Cardiac fibroblast (primary cell): Measurements from ENCODE around the gene SULF2.

ENCODE experiments used
- DNase-seq, 2 donors: peaks; one replicate each; pipeline versions ENCODE4 v3.0.0 to v3.0.0-alpha.2; 2010; ENCODE audit warnings: low read depth in 2 of 2
- H3K4me3 ChIP-seq, 2 donors: replicated peaks in 1 of 2; 1 replicate in 1 of 2; 2 replicates in 1 of 2; pipeline ENCODE4 v1.5.1; 2011; ENCODE audit warnings: low read depth in 2 of 2, low read length in 2 of 2, mild to moderate bottlenecking in 2 of 2, moderate library complexity in 1 of 2
- TF ChIP-seq, protein P1 (sequence below): IDR thresholded peaks from one replicate; pipeline ENCODE4 v1.5.1; 2011; ENCODE audit warnings: low read depth, mild to moderate bottlenecking, low read length, inconsistent platforms

Gene SULF2

DNA sequence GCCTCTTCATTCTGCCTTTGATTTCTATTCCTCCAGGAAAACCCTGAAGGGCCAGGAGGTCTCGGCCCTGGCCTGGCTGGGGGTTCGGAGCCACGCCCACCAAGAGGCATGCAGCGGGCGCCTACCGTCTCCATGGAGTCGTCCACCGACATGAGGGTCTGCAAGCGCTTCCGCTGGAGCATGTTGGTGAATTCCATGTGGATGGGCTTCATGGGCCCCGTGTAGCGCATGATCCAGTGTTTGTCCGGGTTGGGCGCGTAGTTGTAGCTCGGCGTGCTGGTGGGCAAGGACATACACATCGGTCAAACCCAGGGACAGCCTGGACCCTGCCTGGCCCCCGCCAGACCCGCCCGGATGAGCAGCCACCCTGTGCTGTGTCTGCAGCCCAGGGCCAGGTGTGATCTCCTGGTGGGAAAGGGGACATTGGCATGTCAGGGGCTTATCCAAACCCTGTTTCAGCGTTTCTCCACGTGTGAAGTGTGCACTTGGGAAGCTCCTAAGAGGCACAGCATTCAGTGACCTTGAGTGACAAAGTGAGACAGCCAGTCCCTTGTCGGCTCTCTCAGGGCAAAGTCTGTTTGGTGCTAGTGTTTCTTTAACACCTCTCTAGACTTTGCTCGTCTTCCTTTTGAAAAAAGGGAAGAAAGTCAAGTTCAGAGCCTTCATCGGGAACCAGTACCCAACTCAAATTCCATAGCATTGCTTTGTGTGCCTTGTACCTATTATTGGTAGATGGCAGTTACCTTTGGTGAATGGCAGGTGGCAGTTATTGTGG is 100.8 kb downstream of the SULF2 start:
- no peak for DNase-seq
- TF ChIP-seq, protein P1, sequence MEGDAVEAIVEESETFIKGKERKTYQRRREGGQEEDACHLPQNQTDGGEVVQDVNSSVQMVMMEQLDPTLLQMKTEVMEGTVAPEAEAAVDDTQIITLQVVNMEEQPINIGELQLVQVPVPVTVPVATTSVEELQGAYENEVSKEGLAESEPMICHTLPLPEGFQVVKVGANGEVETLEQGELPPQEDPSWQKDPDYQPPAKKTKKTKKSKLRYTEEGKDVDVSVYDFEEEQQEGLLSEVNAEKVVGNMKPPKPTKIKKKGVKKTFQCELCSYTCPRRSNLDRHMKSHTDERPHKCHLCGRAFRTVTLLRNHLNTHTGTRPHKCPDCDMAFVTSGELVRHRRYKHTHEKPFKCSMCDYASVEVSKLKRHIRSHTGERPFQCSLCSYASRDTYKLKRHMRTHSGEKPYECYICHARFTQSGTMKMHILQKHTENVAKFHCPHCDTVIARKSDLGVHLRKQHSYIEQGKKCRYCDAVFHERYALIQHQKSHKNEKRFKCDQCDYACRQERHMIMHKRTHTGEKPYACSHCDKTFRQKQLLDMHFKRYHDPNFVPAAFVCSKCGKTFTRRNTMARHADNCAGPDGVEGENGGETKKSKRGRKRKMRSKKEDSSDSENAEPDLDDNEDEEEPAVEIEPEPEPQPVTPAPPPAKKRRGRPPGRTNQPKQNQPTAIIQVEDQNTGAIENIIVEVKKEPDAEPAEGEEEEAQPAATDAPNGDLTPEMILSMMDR = no peak
- H3K4me3 ChIP-seq = no peak overlapping the region

DNA sequence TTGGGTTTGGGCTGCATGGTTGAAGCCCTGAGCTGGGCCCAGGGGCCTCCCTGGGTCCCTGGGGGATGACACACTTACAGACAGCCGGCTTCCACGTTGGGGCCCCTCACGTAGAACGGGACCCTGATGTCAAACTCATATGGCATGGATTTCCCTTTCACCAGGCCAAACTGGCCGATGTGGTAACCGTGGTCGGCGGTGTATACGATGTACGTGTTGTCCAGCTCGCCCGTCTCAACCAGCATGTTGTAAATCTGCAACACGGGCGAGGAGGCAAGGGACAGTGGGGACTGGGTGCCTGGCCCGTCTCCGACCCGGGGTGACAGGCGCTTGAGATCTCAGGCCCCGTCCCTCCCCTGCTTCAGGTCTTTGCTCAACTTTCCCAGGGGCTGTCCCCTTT is 102.4 kb downstream of the SULF2 start:
- TF ChIP-seq, protein P1 = no peak
- H3K4me3 ChIP-seq = no peak overlapping the region
- DNase-seq = no peak

DNA sequence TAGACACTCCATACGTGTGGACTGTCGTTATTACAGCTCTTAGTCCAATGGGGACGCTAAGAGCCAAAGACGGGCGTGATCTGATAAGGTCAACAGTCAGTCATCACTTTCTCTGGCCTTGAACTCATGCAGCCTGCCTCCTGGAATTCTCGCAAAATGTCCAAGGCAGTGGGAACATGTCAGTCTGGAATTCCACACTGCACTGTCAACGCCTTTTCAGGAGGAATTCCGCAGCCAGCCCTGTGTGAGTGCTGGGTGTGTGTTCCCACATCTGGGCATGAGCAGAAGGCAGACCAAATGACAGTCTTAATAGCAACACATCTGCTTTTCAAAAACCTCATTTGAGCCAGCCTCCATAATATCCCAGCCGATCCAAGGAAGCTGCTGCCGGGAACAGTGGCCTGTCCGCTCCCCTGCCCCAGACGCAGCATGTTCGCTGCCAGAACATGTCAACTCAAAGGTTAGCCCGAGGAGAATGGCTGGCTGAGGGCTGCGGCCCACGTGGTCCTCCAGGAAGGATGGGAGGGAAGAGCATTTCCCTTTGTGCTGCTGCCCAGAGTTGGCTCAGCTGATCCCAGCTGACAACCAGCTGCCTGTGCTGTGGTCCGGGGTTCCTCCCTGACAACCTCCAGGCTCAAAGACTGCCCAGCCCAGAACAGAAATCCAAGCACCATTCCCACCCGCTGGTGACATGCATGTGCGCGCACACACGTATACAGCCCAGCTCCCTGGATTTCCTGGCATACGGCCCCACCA is 103.1 kb downstream of the SULF2 start:
- no peak overlapping the region for H3K4me3 ChIP-seq
- peak; percentile 44 to 89 for DNase-seq
- TF ChIP-seq, protein P1 = no peak

DNA sequence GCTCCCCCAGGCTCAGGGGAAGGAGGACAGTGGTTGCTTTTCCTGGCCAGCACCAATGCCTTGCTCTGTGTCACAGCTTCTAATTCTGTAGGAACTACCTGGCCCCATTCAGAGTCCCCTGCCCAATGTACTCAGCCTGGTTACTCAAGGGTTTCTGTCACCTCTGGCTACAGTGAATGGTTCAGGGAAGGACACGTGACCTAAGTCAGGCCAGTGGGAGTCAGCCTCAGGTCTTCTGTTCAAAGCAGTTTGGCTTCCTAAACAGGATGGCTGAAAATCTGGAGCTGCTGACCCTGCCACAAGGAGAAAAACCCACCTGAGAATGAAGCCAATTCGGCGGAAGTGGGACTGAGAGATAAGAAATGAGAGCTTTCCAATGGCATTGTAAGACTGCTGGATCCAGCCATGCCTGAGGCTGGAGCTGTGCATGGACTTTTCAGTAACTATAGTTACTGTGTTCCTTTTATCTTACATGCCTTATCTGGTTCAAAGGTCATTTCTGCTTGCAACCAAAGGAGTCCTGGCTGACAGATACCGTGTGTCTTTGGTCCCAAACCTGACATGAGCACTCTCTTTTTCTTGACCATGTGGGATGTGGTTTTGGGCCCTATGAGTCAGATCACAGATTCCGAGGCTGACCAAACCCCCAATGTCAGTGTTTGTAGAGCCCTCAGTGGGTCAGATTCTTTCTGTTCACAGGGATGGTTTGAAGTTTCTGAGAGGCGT is 104.3 kb downstream of the SULF2 start:
- no peak overlapping the region for H3K4me3 ChIP-seq
- TF ChIP-seq, protein P1 = no peak
- DNase-seq = no peak

DNA sequence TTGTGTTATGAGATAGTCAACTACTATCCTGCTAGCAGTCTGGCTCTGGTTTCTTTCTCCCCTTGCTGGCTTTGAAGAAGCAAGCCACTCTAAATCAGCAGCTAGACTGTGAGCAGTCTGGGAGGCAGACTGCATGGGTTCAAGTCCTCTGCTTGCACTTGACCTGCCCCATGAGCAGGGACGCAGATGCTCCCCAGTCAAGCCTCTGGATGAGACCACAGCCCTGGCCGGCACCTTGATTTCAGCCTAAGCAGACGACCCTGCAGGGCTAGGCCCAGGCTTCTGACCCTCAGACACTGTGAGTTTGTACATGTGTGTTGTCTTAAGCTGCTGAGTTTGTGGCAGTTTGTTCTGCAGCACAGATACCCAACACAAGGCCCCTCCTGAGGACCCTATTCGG is 105.8 kb downstream of the SULF2 start:
- DNase-seq = no peak
- TF ChIP-seq, protein P1 = no peak
- no peak overlapping the region for H3K4me3 ChIP-seq

DNA sequence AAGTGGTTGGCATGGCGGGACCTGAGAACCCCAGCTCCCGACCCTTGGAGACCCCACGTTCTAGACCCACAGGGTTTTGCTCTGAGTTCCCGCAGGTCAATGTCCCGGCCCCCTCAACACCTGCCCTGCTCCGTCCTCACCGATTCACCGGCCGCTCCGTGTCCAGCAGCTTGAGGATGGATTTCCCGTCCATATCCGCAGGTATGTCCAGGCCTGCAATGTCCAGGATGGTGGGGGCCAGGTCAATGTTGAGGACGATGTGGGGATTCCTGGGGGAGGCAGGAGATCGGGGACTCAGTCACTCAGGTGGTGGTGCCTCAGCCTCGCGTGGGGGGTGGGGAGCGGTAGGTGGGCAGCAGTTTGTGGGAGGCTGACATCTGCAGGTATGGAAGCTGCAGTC is 106.7 kb downstream of the SULF2 start:
- no peak for DNase-seq
- H3K4me3 ChIP-seq = no peak overlapping the region
- TF ChIP-seq, protein P1 = no peak
